Hematopoietic multipotent progenitor cell treated with erythropoietin and hydrocortisone succinate and interleukin-3 and kit ligand, for 6 days (in vitro differentiated cells): ENCODE data around the gene MARK4.

Source experiments
- DNase-seq: peaks from one replicate; pipeline ENCODE4 v3.0.0-alpha.2; 2015

Gene MARK4

GRCh38 chr19:45344621-45345505, 93.8 kb downstream of the MARK4 start:
- DNase-seq = no peak

- no peak for DNase-seq
Observed at GRCh38 chr19:45345506-45345860, 94.4 kb downstream of the MARK4 start.

DNA sequence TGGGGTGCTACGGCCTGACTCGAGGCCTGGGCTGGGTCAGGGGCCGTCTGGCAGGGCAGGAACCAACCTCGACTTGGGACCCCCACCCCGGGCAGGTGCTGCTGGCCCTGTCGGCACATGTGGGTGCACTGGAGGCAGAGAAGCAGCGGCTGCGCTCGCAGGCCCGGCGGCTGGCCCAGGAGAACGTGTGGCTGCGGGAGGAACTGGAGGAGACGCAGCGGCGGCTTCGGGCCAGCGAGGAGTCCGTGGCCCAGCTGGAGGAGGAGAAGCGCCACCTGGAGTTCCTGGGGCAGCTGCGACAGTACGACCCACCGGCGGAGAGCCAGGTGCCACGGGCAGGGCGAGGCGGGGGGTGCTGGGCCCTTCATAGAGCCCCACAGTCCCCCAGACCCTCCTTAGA, 95.4 kb downstream of the MARK4 start:
- DNase-seq = no peak

DNA sequence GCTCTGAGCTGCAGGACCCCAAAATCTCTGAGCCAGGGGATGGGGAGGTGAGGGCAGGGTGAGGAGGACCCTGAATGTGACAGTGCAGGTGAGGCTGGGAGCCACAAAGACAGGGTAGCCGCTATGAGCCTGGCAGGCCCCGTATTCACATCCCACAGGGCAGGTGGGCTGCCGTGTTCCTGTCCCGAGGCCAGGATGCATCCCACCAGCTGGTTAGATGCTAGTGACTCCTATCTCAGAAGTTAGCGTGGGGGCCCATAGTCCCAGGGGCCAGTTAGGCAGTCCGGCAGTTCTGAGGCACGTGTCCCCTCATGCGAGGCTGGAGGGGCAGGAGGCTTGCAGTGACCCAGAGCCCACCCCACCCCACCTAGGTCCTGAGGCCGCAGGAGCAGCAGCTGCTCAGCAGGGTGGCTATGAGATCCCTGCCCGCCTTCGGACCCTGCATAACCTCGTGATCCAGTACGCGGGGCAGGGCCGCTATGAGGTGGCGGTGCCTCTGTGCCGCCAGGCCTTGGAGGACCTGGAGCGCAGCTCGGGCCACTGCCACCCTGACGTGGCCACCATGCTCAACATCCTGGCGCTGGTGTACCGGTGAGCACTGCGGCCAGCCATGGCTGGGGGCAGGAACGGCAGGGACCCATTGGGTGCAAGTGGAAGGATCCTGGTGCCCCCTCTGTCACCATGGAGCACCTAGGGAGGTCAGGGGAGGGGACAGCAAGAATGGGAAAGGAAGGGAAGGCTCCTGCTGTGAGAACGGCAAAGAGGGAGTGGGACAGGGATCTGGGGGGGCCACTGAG, 96.7 kb downstream of the MARK4 start:
- no peak for DNase-seq

DNA sequence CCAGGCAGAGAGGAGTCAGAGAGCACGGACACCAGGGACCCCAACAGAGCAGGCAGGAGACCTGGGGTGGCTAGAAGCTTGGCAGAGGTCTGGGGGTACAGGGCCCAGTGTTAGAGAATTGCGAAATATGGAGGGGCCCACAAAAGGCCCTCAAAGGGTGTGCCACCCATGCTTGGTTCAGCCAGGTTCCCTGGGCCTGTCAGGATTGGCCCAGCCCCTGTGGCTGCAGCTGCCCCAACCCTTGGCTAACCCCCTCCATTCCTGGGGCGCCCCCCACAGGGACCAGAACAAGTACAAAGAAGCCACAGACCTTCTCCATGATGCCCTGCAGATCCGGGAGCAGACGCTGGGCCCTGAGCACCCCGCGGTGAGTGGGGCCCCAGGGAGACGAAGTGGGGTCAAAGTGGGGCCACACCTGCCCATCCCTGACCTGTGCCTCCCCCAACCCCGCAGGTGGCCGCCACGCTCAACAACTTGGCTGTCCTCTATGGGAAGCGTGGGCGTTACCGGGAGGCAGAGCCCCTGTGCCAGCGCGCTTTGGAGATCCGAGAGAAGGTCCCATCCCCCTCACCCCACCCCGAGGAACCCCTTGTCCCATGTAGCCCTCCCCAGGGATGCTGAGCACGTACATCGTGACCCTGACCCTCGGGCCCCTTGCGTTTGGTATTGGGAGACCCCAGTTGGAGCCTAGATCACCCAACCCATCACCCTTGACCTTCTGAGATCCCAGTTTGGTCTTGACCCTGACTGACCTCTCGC, 97.5 kb downstream of the MARK4 start:
- no peak for DNase-seq

DNA sequence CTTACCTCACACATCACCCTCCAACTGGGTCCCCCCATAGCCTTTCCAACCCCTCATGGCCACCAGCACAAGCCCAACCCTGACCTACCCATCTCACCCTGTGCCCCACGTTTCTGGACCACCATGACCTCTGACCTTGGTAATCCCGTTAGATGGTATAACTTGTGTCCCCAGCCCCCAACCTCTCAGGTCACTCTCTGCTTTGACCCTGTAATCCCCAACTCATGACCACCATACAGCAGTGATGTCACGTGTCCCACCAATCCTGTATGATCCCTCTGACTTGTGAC, 98.0 kb downstream of the MARK4 start:
- no peak for DNase-seq

DNA sequence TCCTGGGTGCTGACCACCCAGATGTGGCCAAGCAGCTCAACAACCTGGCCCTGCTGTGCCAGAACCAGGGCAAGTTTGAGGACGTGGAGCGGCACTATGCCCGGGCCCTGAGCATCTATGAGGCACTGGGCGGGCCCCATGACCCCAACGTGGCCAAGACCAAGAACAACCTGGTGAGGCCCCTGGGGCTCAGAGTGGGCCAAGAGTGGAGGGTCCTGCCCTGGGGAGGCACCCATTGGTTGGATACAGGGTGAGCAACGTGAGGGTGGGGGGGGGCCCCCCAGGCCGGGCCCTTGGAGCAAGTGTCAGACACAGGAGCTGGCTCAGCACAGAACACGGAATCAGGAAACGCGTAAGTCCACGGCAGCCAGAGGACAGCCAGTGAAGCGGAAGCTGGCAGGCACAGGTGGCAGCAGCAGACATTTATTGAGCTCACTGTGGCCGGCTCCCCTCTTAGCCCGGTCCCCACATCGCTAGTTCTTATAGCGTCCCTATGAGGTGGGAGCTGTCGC, 98.4 kb downstream of the MARK4 start:
- DNase-seq = no peak

DNA sequence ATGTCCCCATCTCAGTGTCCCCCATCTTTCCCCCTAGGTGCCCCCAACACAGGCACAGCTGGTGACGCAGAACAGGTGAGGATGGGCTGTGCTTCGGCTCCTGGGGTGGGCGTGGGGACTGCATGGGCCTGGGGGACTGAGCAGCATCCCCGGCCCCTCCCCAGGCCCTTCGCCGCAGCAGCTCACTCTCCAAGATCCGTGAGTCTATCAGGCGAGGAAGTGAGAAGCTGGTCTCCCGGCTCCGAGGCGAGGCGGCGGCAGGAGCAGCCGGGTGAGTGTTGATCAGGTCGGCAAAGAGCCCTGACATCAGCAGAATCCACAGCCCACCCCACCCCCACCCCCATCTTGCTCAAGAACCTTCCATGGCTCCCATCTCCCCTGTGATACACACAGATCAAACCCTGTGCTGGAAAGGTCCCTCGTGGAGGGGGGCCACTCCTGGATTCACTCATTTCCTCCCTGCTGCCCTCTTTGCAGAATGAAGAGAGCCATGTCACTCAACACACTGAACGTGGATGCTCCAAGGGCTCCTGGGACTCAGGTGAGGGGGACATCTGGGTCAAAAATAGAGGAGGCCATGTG, 99.5 kb downstream of the MARK4 start:
- no peak for DNase-seq

DNA sequence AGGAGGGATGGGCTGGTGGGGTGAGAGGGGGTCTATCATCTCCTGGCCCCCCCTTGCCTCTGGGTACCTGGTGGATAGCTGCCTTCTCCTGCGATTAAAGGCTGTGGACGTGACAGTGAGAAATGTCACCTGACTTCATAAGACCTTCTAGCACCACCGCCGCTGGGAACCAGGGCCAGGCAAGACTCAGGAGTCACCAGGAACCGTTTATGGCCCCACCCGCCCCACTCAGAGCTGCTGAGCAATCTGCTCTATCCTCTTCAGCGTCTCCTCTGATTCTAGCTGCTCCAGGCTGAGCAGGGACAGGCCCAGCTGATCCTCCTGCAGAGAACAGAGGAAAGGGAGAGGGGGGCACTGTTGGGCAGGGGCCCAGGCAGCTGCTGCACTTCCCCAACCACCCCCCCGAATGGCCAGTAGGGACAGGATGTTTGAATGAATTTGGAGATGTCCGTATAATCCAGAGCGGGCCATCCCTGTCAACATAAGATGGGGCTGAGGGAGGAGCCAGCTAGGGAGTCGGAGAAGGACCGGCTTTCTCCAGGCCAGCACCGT, 100.4 kb downstream of the MARK4 start:
- no peak for DNase-seq

DNA sequence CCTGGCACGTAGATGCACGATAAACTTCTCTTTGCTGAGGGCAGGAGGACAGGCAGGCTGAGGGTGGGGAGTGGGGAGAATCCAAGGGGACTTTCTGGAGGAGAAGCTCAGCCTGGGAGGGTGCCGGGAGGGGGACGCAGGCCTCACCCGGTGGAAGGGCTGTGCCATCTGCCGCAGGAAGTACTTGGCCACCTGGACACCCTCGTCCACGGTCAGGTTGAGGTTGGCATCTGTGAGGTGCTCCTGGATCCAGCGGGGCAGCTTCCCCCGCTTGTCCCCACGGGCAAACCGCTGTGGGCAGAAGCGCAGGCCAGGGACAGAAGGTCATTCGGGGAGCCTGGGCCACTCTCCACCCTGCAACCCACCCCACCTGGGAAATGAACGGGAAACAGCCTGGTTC, 101.0 kb downstream of the MARK4 start:
- no peak for DNase-seq

- no peak for DNase-seq
Observed at GRCh38 chr19:45352471-45352870, 101.4 kb downstream of the MARK4 start.

DNA sequence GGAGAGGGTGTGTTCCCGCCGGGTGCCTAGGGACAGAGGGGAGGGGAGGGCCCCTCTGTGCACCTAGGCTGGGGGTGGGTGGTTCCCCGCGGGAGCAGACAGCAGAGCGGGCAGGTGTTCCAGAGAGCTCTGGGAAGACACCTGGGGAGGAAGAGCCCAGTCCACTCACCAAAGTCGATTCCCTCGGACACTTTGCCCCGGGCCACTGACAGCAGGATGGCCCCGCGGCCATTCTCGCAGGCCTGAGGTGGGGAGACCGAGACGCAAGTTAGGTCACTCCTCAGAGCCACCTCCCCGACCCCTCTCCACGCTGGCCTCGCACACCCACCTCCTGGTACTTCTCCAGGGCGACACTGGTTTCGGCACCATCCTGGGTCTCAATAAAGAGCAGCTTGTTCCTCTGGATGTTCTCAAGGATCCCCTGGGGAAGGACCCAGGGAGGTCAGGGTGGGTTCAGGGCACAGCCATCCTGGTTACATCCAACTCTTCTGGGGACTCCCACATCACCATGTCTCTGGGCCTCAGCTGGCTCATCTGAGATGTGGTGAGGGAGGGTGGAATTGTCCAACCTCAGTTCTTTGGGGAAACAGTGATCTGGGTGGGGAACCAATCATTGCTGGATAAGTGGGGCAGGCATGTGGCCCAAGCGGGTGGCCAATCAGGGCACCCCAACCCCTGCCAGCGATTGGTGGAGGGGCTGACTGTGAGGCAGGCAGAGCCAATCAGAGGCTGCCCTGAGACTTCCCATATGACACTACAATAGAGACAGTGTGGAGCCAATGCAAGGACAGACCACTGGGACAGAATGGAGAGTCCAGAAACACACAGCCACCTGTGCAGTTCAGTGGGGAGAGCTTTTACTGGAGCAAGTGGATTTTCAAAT, 102.1 kb downstream of the MARK4 start:
- peak; percentile 55 for DNase-seq

DNA sequence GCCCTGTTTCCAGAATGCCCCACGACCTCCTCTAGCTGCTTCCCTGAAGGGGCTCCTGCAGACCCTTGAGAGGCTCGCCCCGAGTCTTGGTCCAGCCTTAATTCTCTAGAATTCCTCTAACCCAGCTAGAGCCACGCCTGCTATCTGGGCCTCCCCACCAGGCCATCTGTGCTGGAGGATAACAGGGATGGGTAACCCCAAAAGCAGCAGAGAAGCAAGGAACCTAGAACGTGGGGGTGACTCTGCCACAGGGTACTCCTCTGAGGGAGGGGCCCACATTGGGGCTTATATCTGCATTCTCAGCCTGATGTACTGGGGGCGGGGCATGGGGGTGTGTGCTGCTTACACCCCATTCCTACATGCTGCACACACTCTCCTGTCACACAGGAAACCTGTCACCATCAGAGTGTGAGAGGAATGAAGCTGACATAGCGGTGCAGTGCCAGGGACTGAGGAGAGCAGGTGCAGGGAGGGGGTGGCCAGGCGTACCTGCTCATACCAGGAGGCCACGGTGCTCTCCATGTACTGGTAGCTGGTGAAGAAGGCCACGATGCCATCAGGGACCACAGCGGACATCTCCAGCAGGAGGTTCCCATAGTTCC, 103.3 kb downstream of the MARK4 start:
- DNase-seq = peak; percentile 88
